HCT116 (cell line): Measurements from ENCODE around the gene HBG1. TPM values are rescaled to one million over a fixed set of nuclear protein-coding genes. Genes with fewer than 3 reads are reported as not detected.

Experiments used
- ATAC-seq: fragments of 200-7000 bp; cut with Tn5 transposase; 2 replicates; pipeline ENCODE4 v1.9.1; 2020; ENCODE audit warnings: mild to moderate bottlenecking, moderate library complexity
- BruUV-seq: library from RNA; stranded (reverse); fragments of 400-500 nt; replicated peaks from 2 replicates; lab custom pipeline; 2021; lab: Mats Ljungman, UMichigan
- CTCF ChIA-PET: fragments of 300-600 bp; sonication (Branson Sonifier 250); formaldehyde crosslinking; loops from one replicate; lab custom pipeline; 2021; ENCODE audit warnings: antibody characterized with exemption; lab: Charles Lee
- POLR2A ChIA-PET: fragments of 300-600, 350-600 bp; sonication (Branson Sonifier 250); formaldehyde crosslinking; loops from one replicate; lab custom pipeline; 2021; ENCODE audit warnings: antibody characterized with exemption; lab: Charles Lee
- RAD21 ChIA-PET, 2 experiments: fragments of 300-600 bp; sonication (Branson Sonifier 250); formaldehyde crosslinking; loops; one replicate each; lab custom pipeline; 2023; ENCODE audit warnings: low total read pairs in 2 of 2; ENCODE audit not compliant: uncharacterized antibody in 2 of 2, unreplicated experiment in 2 of 2, low non-redundant PET in 1 of 2; lab: Charles Lee
- DNase-seq: peaks from one replicate; pipeline ENCODE4 v3.0.0-alpha.2; 2010; ENCODE audit warnings: low read depth, low spot score
- H2AFZ ChIP-seq: fragments of 200-600 bp; shearing (Covaris generic), sonication (generic); 2 replicates; pipeline ENCODE4 v1.6.1; 2017; ENCODE audit warnings: low read depth, mixed run types, mixed read lengths, antibody characterized with exemption, low read length; ENCODE audit not compliant: poor library complexity, severe bottlenecking
- H3K27ac ChIP-seq: 2 replicates; pipeline ENCODE4 v1.5.1; 2012; ENCODE audit warnings: low read depth, low read length
- H3K27me3 ChIP-seq: fragments of 200-600 bp; sonication (generic); 2 replicates; pipeline ENCODE4 v1.6.1; 2016; ENCODE audit warnings: mixed run types, low read length, mixed read lengths; ENCODE audit not compliant: insufficient read depth
- H3K36me3 ChIP-seq, 2 experiments: fragments of 200-500 bp in 1 of 2; fragments of 200-600 bp in 1 of 2; sonication (Bioruptor generic) in 1 of 2; sonication (generic) in 1 of 2; 2 replicates each; pipeline versions ENCODE4 v1.5.1 to v1.6.1; 2014 to 2016; ENCODE audit warnings: low read length in 2 of 2, inconsistent platforms in 1 of 2, mixed read lengths in 1 of 2, mixed run types in 1 of 2; ENCODE audit not compliant: insufficient read depth in 2 of 2, control insufficient read depth in 1 of 2
- H3K4me1 ChIP-seq, 2 experiments: fragments of 200-600 bp in 1 of 2; sonication (generic) in 1 of 2; 2 replicates each; pipeline versions ENCODE4 v1.5.1 to v1.6.1; 2012 to 2017; ENCODE audit warnings: low read length in 2 of 2, inconsistent platforms in 1 of 2, mild to moderate bottlenecking in 1 of 2, mixed read lengths in 1 of 2, mixed run types in 1 of 2, moderate library complexity in 1 of 2; ENCODE audit not compliant: insufficient read depth in 2 of 2, control insufficient read depth in 1 of 2
- H3K4me2 ChIP-seq: fragments of 200-600 bp; sonication (generic); 2 replicates; pipeline ENCODE4 v1.6.1; 2017; ENCODE audit warnings: mixed run types, low read length, mixed read lengths
- H3K4me3 ChIP-seq, 2 experiments: fragments of 200-600 bp in 1 of 2; sonication (generic) in 1 of 2; replicated peaks in 1 of 2; 2 replicates each; pipeline ENCODE4 v1.5.1; 2011 to 2016; ENCODE audit warnings: low read length in 2 of 2, control low read depth in 1 of 2, low read depth in 1 of 2, mild to moderate bottlenecking in 1 of 2, mixed read lengths in 1 of 2, mixed run types in 1 of 2
- H3K79me2 ChIP-seq: fragments of 200-600 bp; sonication (generic); 2 replicates; pipeline ENCODE4 v1.6.1; 2017; ENCODE audit warnings: mild to moderate bottlenecking, mixed run types, low read length, moderate library complexity, mixed read lengths; ENCODE audit not compliant: insufficient read depth
- H3K9ac ChIP-seq: fragments of 200-600 bp; sonication (generic); 2 replicates; pipeline ENCODE4 v1.6.1; 2016; ENCODE audit warnings: low read length, mixed read lengths
- H3K9me2 ChIP-seq: fragments of 200-600 bp; sonication (generic), shearing (Covaris generic); 2 replicates; pipeline ENCODE4 v1.6.1; 2017; ENCODE audit warnings: mixed run types, mild to moderate bottlenecking, moderate library complexity; ENCODE audit not compliant: insufficient read depth
- H3K9me3 ChIP-seq, 2 experiments: fragments of 200-500 bp in 1 of 2; fragments of 200-600 bp in 1 of 2; sonication (Bioruptor generic) in 1 of 2; sonication (generic) in 1 of 2; 2 replicates each; pipeline ENCODE4 v1.6.1; 2014 to 2017; ENCODE audit warnings: low read length in 2 of 2, mixed read lengths in 2 of 2, inconsistent platforms in 1 of 2, low read depth in 1 of 2, mild to moderate bottlenecking in 1 of 2, mixed run types in 1 of 2, moderate library complexity in 1 of 2; ENCODE audit not compliant: control insufficient read depth in 1 of 2, insufficient read depth in 1 of 2
- H4K20me1 ChIP-seq: fragments of 200-600 bp; sonication (generic), shearing (Covaris generic); 2 replicates; pipeline ENCODE4 v1.6.1; 2017; ENCODE audit warnings: mixed run types, mild to moderate bottlenecking, moderate library complexity; ENCODE audit not compliant: insufficient read depth
- ATF3 ChIP-seq: IDR thresholded peaks from 2 replicates; pipeline ENCODE4 v1.6.1; 2012
- CBX3 ChIP-seq: IDR thresholded peaks from 2 replicates; pipeline ENCODE4 v1.6.1; 2012; ENCODE audit warnings: low read depth
- EGR1 ChIP-seq: IDR thresholded peaks from 2 replicates; pipeline ENCODE4 v1.6.1; 2012; ENCODE audit warnings: low read depth
- EZH2 ChIP-seq: fragments of 200-600 bp; sonication (generic); IDR thresholded peaks from 2 replicates; pipeline ENCODE4 v1.6.1; 2017; ENCODE audit warnings: antibody characterized with exemption, mixed run types
- EZH2phosphoT487 ChIP-seq: fragments of 200-600 bp; IDR thresholded peaks from 2 replicates; pipeline ENCODE4 v1.6.1; 2018; ENCODE audit warnings: antibody characterized with exemption, borderline replicate concordance
- MAX ChIP-seq: IDR thresholded peaks from 2 replicates; pipeline ENCODE4 v1.6.1; 2012
- POLR2A ChIP-seq: IDR thresholded peaks from 2 replicates; pipeline ENCODE4 v1.7.0; 2011; ENCODE audit warnings: borderline replicate concordance; ENCODE audit not compliant: insufficient read depth, insufficient read length; ENCODE audit errors: extremely low read depth
- POLR2AphosphoS5 ChIP-seq: IDR thresholded peaks from 2 replicates; pipeline ENCODE4 v1.6.1; 2011; ENCODE audit warnings: mild to moderate bottlenecking, low read depth, low read length, moderate library complexity
- SP1 ChIP-seq: IDR thresholded peaks from 2 replicates; pipeline ENCODE4 v1.6.1; 2012; ENCODE audit warnings: low read depth
- YY1 ChIP-seq: IDR thresholded peaks from 2 replicates; pipeline ENCODE4 v1.6.1; 2011; ENCODE audit warnings: low read length, low read depth, moderate library complexity, mild to moderate bottlenecking; ENCODE audit not compliant: insufficient replicate concordance; ENCODE audit errors: extremely low read depth
- ZFX ChIP-seq: fragments of 450-650 bp; IDR thresholded peaks from 2 replicates; pipeline ENCODE4 v1.6.1; 2017
- ZNF274 ChIP-seq: fragments of 200-500 bp; sonication (Bioruptor generic); IDR thresholded peaks from 2 replicates; pipeline ENCODE4 v1.6.1; 2014; ENCODE audit warnings: mild to moderate bottlenecking, low read depth, low read length, inconsistent platforms
- intact Hi-C: fragments of 100-400 bp; cut with micrococcal nuclease; formaldehyde crosslinking; loops from 2 replicates; pipeline ENCODE4 v1.10.0; 2022
- total RNA-seq: library from RNA; stranded (reverse); gene quantifications from one replicate; pipeline ENCODE4 v1.2.1, GENCODE V29; 2021; ENCODE audit not compliant: unreplicated experiment
- TF ChIP-seq, protein P1 (sequence below), 3 experiments: fragments of 200-600 bp in 1 of 3; sonication (generic) in 1 of 3; IDR thresholded peaks in 2 of 3; conservative IDR thresholded peaks in 1 of 3; 2 replicates each; pipeline ENCODE4 v1.5.1; 2012 to 2017; ENCODE audit warnings: low read depth in 2 of 3, low read length in 2 of 3, antibody characterized with exemption in 1 of 3, borderline replicate concordance in 1 of 3, control low read depth in 1 of 3, mild to moderate bottlenecking in 1 of 3, mixed read lengths in 1 of 3, mixed run types in 1 of 3, moderate library complexity in 1 of 3; ENCODE audit not compliant: insufficient read depth in 1 of 3

The HBG1 gene
- total RNA-seq, 1 experiment from 2014 or later, result 3.6 TPM

GRCh38 chr11:5274395-5274794, 24.7 kb upstream of the HBG1 start:
- Histone ChIP-seq H3K4me1 (peaks cover 0 to 15% of the 10 kb centered on the region in 2 experiments; a peak in 1 of 4 replicates), H2AFZ (no peak overlapping the region), H3K9me3 (no peaks in the 10 kb centered on the region), H3K4me3 (no peak overlapping the region), H3K79me2 (no peaks in the 10 kb centered on the region), H3K27ac (no peak overlapping the region), H3K36me3 (peaks cover 0 to 3% of the 10 kb centered on the region in 2 experiments; a peak in 1 of 4 replicates), H3K27me3 (no peaks in the 10 kb centered on the region), H3K4me2 (no peak overlapping the region), H4K20me1 (no peaks in the 10 kb centered on the region), H3K9me2 (no peaks in the 10 kb centered on the region), H3K9ac (no peak overlapping the region)
- ChIA-PET RAD21 (no interaction called here), POLR2A (no interaction called here), CTCF (no interaction called here)
- no TSS peak for BruUV-seq
- DNase-seq (no peak), ATAC-seq (no peak)
- intact Hi-C loops, result no loop called here
- TF ChIP-seq SP1 (no peak), EZH2 (no peak), ZNF274 (no peak), ZFX (no peak), ATF3 (no peak), POLR2A (no peak), EGR1 (no peak), MAX (no peak), CBX3 (no peak), EZH2phosphoT487 (no peak), YY1 (no peak), POLR2AphosphoS5 (no peak)
- TF ChIP-seq, protein P1, sequence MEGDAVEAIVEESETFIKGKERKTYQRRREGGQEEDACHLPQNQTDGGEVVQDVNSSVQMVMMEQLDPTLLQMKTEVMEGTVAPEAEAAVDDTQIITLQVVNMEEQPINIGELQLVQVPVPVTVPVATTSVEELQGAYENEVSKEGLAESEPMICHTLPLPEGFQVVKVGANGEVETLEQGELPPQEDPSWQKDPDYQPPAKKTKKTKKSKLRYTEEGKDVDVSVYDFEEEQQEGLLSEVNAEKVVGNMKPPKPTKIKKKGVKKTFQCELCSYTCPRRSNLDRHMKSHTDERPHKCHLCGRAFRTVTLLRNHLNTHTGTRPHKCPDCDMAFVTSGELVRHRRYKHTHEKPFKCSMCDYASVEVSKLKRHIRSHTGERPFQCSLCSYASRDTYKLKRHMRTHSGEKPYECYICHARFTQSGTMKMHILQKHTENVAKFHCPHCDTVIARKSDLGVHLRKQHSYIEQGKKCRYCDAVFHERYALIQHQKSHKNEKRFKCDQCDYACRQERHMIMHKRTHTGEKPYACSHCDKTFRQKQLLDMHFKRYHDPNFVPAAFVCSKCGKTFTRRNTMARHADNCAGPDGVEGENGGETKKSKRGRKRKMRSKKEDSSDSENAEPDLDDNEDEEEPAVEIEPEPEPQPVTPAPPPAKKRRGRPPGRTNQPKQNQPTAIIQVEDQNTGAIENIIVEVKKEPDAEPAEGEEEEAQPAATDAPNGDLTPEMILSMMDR (IDR thresholded peaks at IDR 0.05 in 2 of 3, conservative IDR thresholded peaks at IDR 0.05 in 1 of 3; ENCODE audit: borderline replicate concordance in 1 of 3, insufficient read depth in 1 of 3, low read depth in 2 of 3, low read length in 2 of 3), result no peak
